Inferior parietal cortex (tissue), 1 donor: ENCODE results near the gene CLPTM1L.
"Not testable (repeated sequence)": the region's sequence is repeated elsewhere in the genome, so short reads cannot be mapped to it uniquely, and the experiment has no call there.

Experiments
- DNase-seq: peaks from one replicate; pipeline ENCODE4 v3.0.0-alpha.2; 2016; ENCODE audit errors: extremely low spot score

CLPTM1L gene

GRCh38 chr5:1380011-1380817 is 35.3 kb upstream of the CLPTM1L start:
- DNase-seq: peak; percentile 21

GRCh38 chr5:1378866-1379659 is 34.2 kb upstream of the CLPTM1L start:
- DNase-seq: no peak

- DNase-seq: no peak
Observed at GRCh38 chr5:1378096-1378495, 33.2 kb upstream of the CLPTM1L start.

GRCh38 chr5:1376981-1377380 is 32.1 kb upstream of the CLPTM1L start:
- DNase-seq: no peak

GRCh38 chr5:1375871-1376810 is 31.2 kb upstream of the CLPTM1L start:
- no peak for DNase-seq

- DNase-seq: no peak
Observed at GRCh38 chr5:1374679-1375055, 29.8 kb upstream of the CLPTM1L start.

- DNase-seq: no peak
Observed at GRCh38 chr5:1374030-1374678, 29.3 kb upstream of the CLPTM1L start.

GRCh38 chr5:1371972-1372342 is 27.1 kb upstream of the CLPTM1L start:
- DNase-seq: not testable (repeated sequence)

- no peak for DNase-seq
Observed at GRCh38 chr5:1371218-1371971, 26.5 kb upstream of the CLPTM1L start.

GRCh38 chr5:1370006-1370405 is 25.1 kb upstream of the CLPTM1L start:
- DNase-seq: no peak

- DNase-seq: no peak
Observed at GRCh38 chr5:1368756-1369155, 23.9 kb upstream of the CLPTM1L start.

- DNase-seq: no peak
Observed at GRCh38 chr5:1368236-1368635, 23.3 kb upstream of the CLPTM1L start.

GRCh38 chr5:1367149-1367548 is 22.2 kb upstream of the CLPTM1L start:
- DNase-seq: no peak

- DNase-seq: no peak
Observed at GRCh38 chr5:1366514-1366913, 21.6 kb upstream of the CLPTM1L start.

GRCh38 chr5:1364211-1364610 is 19.3 kb upstream of the CLPTM1L start:
- DNase-seq: no peak

- no peak for DNase-seq
Observed at GRCh38 chr5:1363581-1363980, 18.7 kb upstream of the CLPTM1L start.

GRCh38 chr5:1363160-1363559 is 18.3 kb upstream of the CLPTM1L start:
- no peak for DNase-seq

GRCh38 chr5:1362242-1363015 is 17.5 kb upstream of the CLPTM1L start:
- no peak for DNase-seq

GRCh38 chr5:1360861-1361260 is 16.0 kb upstream of the CLPTM1L start:
- no peak for DNase-seq

GRCh38 chr5:1360367-1360766 is 15.5 kb upstream of the CLPTM1L start:
- DNase-seq: not testable (repeated sequence)
